ENCODE data around the gene MIB2.

MIB2 gene

GRCh38 chr1:1669468-1670440, 54.5 kb downstream of the MIB2 start:
- Histone ChIP-seq H3K79me2 (ENCODE audit: insufficient read depth, low read length) (no peaks in the 10 kb centered on the region), H3K9ac (ENCODE audit: low read depth, low read length, poor library complexity, severe bottlenecking) (no peak overlapping the region), H3K36me3 (ENCODE audit: insufficient read depth, low read length) (peaks cover 32% of the 10 kb centered on the region; the same call in 1 of the 2 replicates), H3K27me3 (ENCODE audit: insufficient read depth, low read length, poor library complexity, severe bottlenecking) (no peaks in the 10 kb centered on the region), H3K9me3 (ENCODE audit: insufficient read depth, low read depth, low read length) (no peaks in the 10 kb centered on the region), H3K4me2 (ENCODE audit: low read depth, low read length, poor library complexity, severe bottlenecking) (no peak overlapping the region), H3K9me2 (replicated peaks; ENCODE audit: low read depth, low read length) (no peaks in the 10 kb centered on the region), H3K4me1 (ENCODE audit: insufficient read depth, low read length, poor library complexity, severe bottlenecking) (no peaks in the 10 kb centered on the region), H2AFZ (ENCODE audit: low read length) (no peak overlapping the region), H4K20me1 (ENCODE audit: insufficient read depth, low read length, poor library complexity, severe bottlenecking) (no peaks in the 10 kb centered on the region), H3K4me3 (ENCODE audit: low read length, poor library complexity, severe bottlenecking) (no peak overlapping the region), H3F3A (ENCODE audit: low read depth) (no peaks in the 10 kb centered on the region)
- TF ChIP-seq EZH2phosphoT487 (IDR thresholded peaks at IDR 0.05; ENCODE audit: borderline replicate concordance) (no peak), CTCF (conservative IDR thresholded peaks at IDR 0.05; ENCODE audit: low read length) (no peak)

DNA sequence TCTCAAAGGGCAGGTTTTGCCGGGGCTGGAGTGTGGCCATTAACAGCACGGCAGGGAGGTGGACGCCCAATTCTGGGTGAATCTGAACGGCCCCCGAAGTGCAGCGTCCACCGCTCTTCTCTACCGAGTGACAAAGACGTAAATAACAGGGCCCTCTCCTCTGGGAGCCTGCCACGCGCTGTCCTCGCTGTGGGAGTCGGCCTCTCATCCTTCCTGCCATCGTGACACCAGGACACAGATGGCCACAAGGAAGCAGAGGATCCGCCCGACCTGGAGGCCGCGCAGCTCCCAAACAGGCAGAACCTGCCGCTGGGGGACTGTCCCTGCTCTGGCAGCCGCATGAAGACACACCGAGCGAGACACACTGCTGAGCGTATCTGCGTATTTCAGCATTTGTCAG, 55.6 kb downstream of the MIB2 start:
- H2AFZ ChIP-seq (ENCODE audit: low read length), result no peak overlapping the region
- no peaks in the 10 kb centered on the region for H3K9me2 ChIP-seq (replicated peaks; ENCODE audit: low read depth, low read length)
- H3K79me2 ChIP-seq (ENCODE audit: insufficient read depth, low read length), result no peaks in the 10 kb centered on the region
- peaks cover 21% of the 10 kb centered on the region; the same call in 1 of the 2 replicates for H3K36me3 ChIP-seq (ENCODE audit: insufficient read depth, low read length)
- no peaks in the 10 kb centered on the region for H3K27me3 ChIP-seq (ENCODE audit: insufficient read depth, low read length, poor library complexity, severe bottlenecking)
- H3K9ac ChIP-seq (ENCODE audit: low read depth, low read length, poor library complexity, severe bottlenecking), result no peak overlapping the region
- H3F3A ChIP-seq (ENCODE audit: low read depth), result no peaks in the 10 kb centered on the region
- H3K4me3 ChIP-seq (ENCODE audit: low read length, poor library complexity, severe bottlenecking), result no peak overlapping the region
- H3K4me1 ChIP-seq (ENCODE audit: insufficient read depth, low read length, poor library complexity, severe bottlenecking), result no peaks in the 10 kb centered on the region
- no peak for TF ChIP-seq CTCF (conservative IDR thresholded peaks at IDR 0.05; ENCODE audit: low read length)
- TF ChIP-seq EZH2phosphoT487 (IDR thresholded peaks at IDR 0.05; ENCODE audit: borderline replicate concordance), result no peak
- H3K9me3 ChIP-seq (ENCODE audit: insufficient read depth, low read depth, low read length), result no peaks in the 10 kb centered on the region
- H4K20me1 ChIP-seq (ENCODE audit: insufficient read depth, low read length, poor library complexity, severe bottlenecking), result no peaks in the 10 kb centered on the region
- H3K4me2 ChIP-seq (ENCODE audit: low read depth, low read length, poor library complexity, severe bottlenecking), result no peak overlapping the region

GRCh38 chr1:1671365-1672119, 56.2 kb downstream of the MIB2 start:
- Histone ChIP-seq H3K4me2 (ENCODE audit: low read depth, low read length, poor library complexity, severe bottlenecking) (no peak overlapping the region), H3K4me3 (ENCODE audit: low read length, poor library complexity, severe bottlenecking) (no peak overlapping the region), H3K9me3 (ENCODE audit: insufficient read depth, low read depth, low read length) (no peaks in the 10 kb centered on the region), H3K27me3 (ENCODE audit: insufficient read depth, low read length, poor library complexity, severe bottlenecking) (no peaks in the 10 kb centered on the region), H4K20me1 (ENCODE audit: insufficient read depth, low read length, poor library complexity, severe bottlenecking) (no peaks in the 10 kb centered on the region), H3K79me2 (ENCODE audit: insufficient read depth, low read length) (no peaks in the 10 kb centered on the region), H3K9ac (ENCODE audit: low read depth, low read length, poor library complexity, severe bottlenecking) (no peak overlapping the region), H3K9me2 (replicated peaks; ENCODE audit: low read depth, low read length) (no peaks in the 10 kb centered on the region), H2AFZ (ENCODE audit: low read length) (no peak overlapping the region), H3F3A (ENCODE audit: low read depth) (no peaks in the 10 kb centered on the region), H3K4me1 (ENCODE audit: insufficient read depth, low read length, poor library complexity, severe bottlenecking) (no peaks in the 10 kb centered on the region), H3K36me3 (ENCODE audit: insufficient read depth, low read length) (peaks cover 16% of the 10 kb centered on the region; the same call in 1 of the 2 replicates)
- no peak for TF ChIP-seq CTCF (conservative IDR thresholded peaks at IDR 0.05; ENCODE audit: low read length)
- TF ChIP-seq EZH2phosphoT487 (IDR thresholded peaks at IDR 0.05; ENCODE audit: borderline replicate concordance), result no peak

All from Loucy (cell line).